GOT3 (cell line): ENCODE measurements around the gene SCARB2.
A peak's percentile ranks its signal among the peaks of the same experiment; 100 is the strongest.
"Not testable (repeated sequence)": the region's sequence is repeated elsewhere in the genome, so short reads cannot be mapped to it uniquely, and the experiment has no call there.

ENCODE experiments used
- DNase-seq: peaks from one replicate; lab custom pipeline; 2025; ENCODE audit warnings: mixed read lengths; lab: John Stamatoyannopoulos, UW

Gene SCARB2, protein sequence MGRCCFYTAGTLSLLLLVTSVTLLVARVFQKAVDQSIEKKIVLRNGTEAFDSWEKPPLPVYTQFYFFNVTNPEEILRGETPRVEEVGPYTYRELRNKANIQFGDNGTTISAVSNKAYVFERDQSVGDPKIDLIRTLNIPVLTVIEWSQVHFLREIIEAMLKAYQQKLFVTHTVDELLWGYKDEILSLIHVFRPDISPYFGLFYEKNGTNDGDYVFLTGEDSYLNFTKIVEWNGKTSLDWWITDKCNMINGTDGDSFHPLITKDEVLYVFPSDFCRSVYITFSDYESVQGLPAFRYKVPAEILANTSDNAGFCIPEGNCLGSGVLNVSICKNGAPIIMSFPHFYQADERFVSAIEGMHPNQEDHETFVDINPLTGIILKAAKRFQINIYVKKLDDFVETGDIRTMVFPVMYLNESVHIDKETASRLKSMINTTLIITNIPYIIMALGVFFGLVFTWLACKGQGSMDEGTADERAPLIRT

DNA sequence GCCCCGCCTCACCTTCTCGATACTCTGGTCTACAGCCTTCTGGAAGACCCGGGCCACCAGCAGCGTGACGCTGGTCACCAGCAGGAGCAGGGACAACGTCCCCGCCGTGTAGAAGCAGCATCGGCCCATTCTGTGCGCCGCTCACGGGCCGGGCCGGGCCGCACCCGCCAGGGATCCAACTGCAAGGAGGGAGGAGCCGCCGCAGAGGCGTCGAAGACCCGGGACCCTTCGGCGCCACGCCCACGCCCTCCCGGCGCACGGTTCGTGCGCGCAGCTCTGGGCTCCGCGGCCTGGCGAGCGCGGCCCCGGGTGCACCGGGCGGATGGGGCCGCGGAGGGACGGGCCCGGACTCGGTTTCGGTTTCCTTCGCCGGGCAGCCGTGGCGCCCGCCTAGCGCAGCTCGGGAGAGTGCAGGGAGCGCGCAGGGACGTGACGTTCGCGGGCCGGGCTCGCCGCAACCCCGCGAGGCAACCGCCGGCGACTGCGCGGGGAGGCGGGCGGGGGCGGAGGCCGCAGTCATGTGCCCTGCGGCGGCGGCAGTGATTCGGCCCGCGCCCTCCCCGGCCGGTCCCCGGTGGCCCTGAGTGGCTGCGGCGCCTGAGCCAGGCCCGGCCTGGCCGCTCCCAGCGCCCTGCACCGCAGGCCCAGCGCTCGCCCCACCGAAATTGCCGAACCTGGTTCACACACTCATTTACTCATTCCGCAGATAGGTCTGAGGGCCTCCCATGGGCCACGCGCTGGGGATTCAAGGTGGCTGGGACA, at the start of gene SCARB2:
Gene SCARB2, minus strand, starts transcription at position 410 of the 762 bp plus-strand sequence. Its CDS starts 281 bp downstream, at position 129.
- DNase-seq = peak; percentile 50

DNA sequence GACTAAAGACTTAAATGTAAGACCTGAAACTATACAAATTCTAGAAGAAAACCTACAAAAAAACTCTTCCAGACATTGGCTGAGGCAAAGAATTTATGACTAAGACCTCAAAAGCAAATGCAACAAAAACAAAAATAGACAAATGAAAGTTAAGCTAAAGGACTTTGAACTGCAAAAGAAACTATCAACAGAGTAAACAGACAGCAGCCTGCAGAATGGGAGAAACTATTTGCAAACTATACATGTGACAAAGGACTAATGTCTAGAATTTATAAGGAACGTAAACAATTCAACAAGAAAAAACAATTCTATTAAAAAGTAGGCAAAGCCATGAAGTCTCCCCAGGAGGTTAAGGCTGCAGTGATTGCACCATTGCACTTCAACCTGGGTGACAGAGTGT, 46.9 kb upstream of the SCARB2 start:
- no peak for DNase-seq

DNA sequence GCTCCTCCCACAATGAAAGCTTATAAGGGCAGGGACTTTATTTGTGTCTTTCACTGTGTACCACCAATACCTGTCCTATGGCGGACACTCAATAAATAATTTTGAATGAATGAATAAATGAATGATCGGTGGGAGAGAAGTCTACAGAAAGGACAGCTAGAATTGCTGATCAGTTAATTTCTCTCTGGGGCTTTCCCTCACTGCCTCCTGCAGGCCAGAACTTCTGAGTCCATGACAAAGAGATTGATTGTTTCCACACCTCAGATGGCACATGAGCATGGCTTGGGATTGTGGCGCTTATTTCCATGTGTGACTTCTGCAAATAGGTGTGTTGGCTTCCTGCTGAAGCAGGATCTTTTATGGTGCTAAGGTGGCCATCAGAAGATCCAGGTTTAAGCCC, 44.2 kb upstream of the SCARB2 start:
- no peak for DNase-seq

- DNase-seq = no peak
These were observed 43.3 kb upstream of the SCARB2 start for GRCh38 chr4:76256968-76257367.

GRCh38 chr4:76256032-76256431, 42.4 kb upstream of the SCARB2 start:
- DNase-seq = no peak

DNA sequence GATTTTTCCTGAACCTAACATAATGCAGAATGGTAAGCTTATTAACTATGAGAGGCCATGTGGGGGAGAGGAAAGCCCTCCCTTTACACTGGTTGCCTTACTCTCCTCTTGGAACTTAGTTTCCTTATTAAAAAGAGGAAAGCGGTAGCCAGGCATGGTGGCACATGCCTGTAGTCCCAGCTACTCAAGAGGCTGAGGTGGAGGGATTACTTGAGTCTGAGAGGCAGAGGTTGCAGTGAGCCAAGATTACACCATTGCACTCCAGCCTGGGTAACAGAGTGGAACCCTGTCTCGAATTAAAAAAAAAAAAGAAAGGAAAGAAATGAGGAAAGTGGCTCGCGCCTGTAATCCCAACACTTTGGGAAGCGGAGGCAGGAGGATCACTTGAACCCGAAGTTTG, 39.9 kb upstream of the SCARB2 start:
- no peak for DNase-seq

- DNase-seq = no peak
These were observed 38.6 kb upstream of the SCARB2 start for GRCh38 chr4:76252271-76252653.

DNA sequence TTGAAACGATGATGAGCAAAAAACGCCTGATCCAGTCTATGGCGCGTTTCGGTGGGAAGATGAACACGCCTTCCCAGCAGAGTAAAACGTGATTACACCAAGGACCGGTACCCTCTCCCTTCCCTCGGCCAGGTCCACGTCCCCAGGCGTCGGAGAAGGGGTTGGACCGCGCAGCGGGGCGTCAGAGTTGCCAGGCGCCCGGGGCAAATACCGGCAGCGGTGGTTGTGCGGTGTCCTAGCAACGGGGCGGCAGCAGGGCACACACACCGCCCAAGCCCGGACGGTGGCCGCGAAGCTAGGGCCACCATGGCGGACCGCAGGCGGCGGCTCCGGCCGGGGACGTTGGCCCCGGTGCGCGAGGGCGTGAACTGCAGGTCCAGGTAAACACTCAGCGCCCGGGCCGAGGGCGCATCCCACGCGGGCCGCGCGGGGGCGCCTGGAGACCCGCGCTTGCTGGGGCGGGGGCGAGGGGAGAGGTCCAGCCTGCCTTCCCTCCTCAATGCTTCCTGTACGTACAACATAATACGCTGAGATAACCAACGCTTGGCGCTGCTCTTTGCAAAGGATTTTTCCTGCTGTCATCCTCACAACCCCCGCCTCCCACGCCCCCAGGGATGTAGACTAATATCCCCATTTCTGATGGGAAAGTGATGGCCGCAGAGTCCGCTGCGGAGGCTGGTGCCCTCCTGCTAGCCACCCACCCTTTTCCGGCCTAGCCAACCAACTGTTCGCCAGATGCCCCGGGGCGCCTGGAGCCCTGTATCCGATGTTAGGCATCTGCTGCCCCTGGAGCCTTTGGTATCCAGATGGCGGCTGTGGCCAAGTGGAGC, 38.0 kb upstream of the SCARB2 start, which contains the start of gene FAM47E:
Gene FAM47E, plus strand, starts transcription at position 281 of the 830 bp plus-strand sequence. Its CDS starts 26 bp downstream, at position 307.
- no peak for DNase-seq

DNA sequence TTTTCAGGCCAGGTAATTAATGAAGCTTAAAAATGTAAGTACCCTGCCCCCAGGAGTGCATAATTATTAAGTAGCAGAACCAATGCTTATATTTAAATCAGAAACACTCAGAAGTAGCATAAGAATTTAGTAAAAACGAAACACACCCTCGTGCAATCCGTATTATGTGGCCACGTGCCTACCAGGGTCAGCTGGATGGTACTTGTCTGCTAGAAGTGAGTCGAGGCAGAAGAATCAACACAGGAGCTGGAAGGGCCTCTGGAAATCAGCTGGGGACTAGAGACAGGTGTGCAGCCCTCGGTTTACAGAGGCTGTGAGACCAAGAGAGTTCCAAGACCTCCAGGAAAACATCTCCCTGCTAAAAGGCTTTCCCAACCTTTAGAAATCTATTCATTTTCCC, 37.3 kb upstream of the SCARB2 start:
- no peak for DNase-seq

GRCh38 chr4:76246852-76247251, 33.2 kb upstream of the SCARB2 start:
- no peak for DNase-seq

DNA sequence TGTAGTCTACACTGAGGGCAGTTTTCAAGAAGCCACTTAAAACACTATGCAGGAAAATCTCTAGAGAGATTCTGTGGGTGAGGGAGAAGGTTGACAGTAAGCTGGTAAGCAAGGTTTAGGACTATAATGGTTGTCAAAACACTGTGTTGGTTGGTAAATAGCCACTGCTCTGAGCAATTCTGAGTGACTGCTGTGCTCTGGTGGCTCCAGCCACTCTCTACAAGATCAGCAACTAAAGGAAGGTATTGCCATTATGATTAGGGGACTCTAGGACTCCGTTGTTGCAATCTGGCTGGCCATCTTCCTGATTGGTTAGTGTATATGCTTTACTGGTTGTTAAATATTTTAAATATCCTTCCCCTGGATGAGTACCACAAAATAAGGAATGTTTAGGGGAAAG, 32.4 kb upstream of the SCARB2 start:
- no peak for DNase-seq

DNA sequence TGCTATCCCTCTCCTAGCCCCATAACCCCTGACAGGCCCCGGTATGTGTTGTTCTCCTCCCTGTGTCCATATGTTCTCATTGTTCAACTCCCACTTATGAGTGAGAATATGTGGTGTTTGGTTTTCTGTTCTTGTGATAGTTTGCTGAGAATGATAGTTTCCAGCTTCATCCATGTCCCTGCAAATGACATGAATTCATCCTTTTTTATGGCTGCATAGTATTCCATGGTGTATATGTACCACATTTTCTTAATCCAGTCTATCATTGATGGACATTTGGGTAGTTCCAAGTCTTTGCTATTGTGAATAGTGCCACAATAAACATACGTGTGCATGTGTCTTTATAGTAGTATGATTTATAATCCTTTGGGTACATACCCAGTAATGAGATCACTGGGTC, 30.3 kb upstream of the SCARB2 start:
- DNase-seq = not testable (repeated sequence)

DNA sequence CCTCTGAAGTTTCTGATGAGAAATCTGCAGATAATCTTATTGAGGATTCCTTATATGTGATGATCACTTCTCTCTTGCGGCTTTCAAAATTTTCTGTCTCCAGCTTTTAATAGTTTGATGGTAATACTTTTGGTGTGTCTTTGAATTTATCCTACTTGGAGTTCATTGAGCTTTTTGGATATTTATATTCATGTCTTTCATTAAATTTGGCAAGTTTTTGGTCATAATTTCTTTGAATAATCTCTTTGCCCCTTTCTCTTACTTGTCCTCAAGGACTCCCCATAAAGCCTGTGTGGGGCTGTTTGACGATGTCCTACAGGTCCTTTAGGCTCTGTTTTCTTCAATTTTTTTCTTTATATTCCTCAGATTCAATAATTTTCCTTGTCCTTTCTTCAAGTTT, 26.6 kb upstream of the SCARB2 start:
- no peak for DNase-seq

DNA sequence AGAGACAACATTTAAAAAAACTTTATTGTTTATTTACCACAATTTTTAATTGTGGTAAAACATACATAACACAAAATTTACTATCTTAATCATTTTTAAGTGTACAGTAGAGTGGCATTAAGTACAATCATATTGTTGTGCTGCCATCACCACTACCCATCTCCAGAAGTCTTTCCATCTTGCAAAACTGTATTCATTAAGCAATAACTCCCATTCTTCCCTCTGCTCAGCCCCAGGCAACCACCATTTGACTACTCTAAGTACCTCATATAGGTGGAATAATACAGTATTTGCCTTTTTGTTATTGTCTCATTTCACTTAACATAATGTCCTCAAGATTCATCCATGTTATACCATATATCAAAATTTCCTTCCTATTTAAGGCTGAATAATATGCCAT, 25.1 kb upstream of the SCARB2 start:
- no peak for DNase-seq

DNA sequence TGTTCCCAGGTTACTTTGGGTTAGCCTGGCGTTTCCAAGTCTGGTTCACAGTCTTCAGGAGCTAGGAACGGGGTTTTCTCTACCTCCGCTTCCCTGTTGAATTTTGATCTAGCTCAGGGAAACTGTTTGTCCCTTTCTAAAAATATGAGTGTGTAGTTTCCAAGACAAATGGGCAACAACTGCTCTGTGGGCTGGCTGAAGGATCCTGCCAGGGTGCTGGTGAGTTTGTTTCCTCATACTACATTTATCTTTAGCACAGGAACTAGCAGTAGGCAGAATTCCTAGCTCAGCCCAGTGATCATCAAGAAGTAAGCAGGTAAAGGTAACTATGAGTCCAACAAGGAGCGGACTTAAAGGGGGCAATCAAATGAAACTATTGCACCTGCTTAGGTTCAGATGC, 24.6 kb upstream of the SCARB2 start:
- DNase-seq = no peak

- DNase-seq = no peak
These were observed 22.3 kb upstream of the SCARB2 start for GRCh38 chr4:76235915-76236314.

- DNase-seq = no peak
These were observed 21.8 kb upstream of the SCARB2 start for GRCh38 chr4:76235407-76235806.

- no peak for DNase-seq
These were observed 21.0 kb upstream of the SCARB2 start for GRCh38 chr4:76234679-76235044.

- no peak for DNase-seq
These were observed 20.5 kb upstream of the SCARB2 start for GRCh38 chr4:76233967-76234678.

GRCh38 chr4:76233529-76233928, 19.9 kb upstream of the SCARB2 start:
- no peak for DNase-seq

DNA sequence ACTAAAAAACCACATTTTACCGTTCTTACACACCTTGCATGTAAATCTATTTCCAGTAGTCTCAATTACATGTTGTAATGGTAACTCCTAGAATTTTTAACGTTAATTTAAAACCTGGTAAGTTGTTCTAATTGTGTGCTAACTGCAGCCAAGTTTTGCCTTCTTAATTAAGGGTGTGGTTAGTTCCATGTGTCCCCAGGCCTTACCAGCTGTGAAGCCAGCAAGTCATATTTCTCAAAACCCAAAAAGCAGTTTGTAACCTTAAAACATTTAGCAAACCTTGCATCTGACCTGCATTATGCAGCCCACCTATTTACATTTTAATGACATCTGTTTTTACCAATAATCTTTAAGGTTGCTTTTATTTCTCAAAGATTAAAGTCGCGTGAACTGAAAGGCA, 19.5 kb upstream of the SCARB2 start:
- DNase-seq = no peak

GRCh38 chr4:76232681-76233080, 19.1 kb upstream of the SCARB2 start:
- DNase-seq = no peak
